ENCODE data around the gene WDFY3. TPM values are rescaled to one million over a fixed set of nuclear protein-coding genes. Genes with fewer than 3 reads are reported as not detected.

WDFY3 gene
- total and polyA plus RNA-seq, 9 of the 15 experiments (the other 6 are each of a cell fraction or from before 2014, with no cell fraction given): 0.58 to 13.5 (median 9.4) TPM

DNA sequence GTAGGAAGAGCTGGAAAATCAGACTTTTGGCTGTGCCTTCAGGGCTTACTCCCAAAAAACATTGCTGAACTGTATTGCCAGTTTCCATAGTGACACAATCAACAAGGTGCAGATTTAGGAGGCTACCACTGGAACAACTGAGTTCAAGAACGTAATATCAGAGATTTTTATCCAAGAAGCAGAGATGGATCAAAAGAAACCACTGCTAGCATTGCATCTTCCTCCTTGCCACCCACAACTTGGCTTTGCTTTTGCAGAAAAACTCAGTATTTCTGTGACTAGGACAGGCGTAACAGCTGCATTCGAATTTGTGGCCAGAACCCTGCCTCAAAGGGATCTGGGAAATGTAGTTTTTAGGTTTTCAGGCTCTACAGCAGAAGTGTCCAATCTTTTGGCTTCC lies 27.8 kb upstream of the WDFY3 start (continued):
- TF ChIP-seq, protein P1, sequence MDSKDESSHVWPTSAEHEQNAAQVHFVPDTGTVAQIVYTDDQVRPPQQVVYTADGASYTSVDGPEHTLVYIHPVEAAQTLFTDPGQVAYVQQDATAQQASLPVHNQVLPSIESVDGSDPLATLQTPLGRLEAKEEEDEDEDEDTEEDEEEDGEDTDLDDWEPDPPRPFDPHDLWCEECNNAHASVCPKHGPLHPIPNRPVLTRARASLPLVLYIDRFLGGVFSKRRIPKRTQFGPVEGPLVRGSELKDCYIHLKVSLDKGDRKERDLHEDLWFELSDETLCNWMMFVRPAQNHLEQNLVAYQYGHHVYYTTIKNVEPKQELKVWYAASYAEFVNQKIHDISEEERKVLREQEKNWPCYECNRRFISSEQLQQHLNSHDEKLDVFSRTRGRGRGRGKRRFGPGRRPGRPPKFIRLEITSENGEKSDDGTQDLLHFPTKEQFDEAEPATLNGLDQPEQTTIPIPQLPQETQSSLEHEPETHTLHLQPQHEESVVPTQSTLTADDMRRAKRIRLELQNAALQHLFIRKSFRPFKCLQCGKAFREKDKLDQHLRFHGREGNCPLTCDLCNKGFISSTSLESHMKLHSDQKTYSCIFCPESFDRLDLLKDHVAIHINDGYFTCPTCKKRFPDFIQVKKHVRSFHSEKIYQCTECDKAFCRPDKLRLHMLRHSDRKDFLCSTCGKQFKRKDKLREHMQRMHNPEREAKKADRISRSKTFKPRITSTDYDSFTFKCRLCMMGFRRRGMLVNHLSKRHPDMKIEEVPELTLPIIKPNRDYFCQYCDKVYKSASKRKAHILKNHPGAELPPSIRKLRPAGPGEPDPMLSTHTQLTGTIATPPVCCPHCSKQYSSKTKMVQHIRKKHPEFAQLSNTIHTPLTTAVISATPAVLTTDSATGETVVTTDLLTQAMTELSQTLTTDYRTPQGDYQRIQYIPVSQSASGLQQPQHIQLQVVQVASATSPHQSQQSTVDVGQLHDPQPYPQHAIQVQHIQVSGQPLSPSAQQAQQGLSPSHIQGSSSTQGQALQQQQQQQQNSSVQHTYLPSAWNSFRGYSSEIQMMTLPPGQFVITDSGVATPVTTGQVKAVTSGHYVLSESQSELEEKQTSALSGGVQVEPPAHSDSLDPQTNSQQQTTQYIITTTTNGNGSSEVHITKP (IDR thresholded peaks at IDR 0.05; ENCODE audit: partially characterized antibody): peak; percentile 68
- TF ChIP-seq, protein P2, sequence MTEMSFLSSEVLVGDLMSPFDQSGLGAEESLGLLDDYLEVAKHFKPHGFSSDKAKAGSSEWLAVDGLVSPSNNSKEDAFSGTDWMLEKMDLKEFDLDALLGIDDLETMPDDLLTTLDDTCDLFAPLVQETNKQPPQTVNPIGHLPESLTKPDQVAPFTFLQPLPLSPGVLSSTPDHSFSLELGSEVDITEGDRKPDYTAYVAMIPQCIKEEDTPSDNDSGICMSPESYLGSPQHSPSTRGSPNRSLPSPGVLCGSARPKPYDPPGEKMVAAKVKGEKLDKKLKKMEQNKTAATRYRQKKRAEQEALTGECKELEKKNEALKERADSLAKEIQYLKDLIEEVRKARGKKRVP (CRISPR knock-in tag; IDR thresholded peaks at IDR 0.05): no peak
- no peak for TF ChIP-seq POLR3G (IDR thresholded peaks at IDR 0.05; ENCODE audit: extremely low read depth, insufficient read length, insufficient replicate concordance)
- TF ChIP-seq ZNF24 (IDR thresholded peaks at IDR 0.05): no peak
- TF ChIP-seq, protein P3, sequence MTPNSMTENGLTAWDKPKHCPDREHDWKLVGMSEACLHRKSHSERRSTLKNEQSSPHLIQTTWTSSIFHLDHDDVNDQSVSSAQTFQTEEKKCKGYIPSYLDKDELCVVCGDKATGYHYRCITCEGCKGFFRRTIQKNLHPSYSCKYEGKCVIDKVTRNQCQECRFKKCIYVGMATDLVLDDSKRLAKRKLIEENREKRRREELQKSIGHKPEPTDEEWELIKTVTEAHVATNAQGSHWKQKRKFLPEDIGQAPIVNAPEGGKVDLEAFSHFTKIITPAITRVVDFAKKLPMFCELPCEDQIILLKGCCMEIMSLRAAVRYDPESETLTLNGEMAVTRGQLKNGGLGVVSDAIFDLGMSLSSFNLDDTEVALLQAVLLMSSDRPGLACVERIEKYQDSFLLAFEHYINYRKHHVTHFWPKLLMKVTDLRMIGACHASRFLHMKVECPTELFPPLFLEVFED (CRISPR knock-in tag; conservative IDR thresholded peaks at IDR 0.05): no peak
- no peak for TF ChIP-seq ZNF253 (CRISPR knock-in tag; conservative IDR thresholded peaks at IDR 0.05)
- no peak for TF ChIP-seq CBFA2T2 (conservative IDR thresholded peaks at IDR 0.05)
- no peak for TF ChIP-seq KLF16 (IDR thresholded peaks at IDR 0.05)
- peak; percentile 60; the same call in 1 of the 2 replicates for TF ChIP-seq ZNF143 (CRISPR knock-in tag; IDR thresholded peaks at IDR 0.05)
- no peak for TF ChIP-seq ZNF282 (CRISPR knock-in tag; IDR thresholded peaks at IDR 0.05)
- TF ChIP-seq, protein P4, sequence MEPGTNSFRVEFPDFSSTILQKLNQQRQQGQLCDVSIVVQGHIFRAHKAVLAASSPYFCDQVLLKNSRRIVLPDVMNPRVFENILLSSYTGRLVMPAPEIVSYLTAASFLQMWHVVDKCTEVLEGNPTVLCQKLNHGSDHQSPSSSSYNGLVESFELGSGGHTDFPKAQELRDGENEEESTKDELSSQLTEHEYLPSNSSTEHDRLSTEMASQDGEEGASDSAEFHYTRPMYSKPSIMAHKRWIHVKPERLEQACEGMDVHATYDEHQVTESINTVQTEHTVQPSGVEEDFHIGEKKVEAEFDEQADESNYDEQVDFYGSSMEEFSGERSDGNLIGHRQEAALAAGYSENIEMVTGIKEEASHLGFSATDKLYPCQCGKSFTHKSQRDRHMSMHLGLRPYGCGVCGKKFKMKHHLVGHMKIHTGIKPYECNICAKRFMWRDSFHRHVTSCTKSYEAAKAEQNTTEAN (CRISPR knock-in tag; IDR thresholded peaks at IDR 0.05): no peak
- TF ChIP-seq HCFC1 (IDR thresholded peaks at IDR 0.05; ENCODE audit: low read depth, low read length): peak; percentile 63
- no peak for TF ChIP-seq SETDB1 (IDR thresholded peaks at IDR 0.05; ENCODE audit: low read length)
- no peak for TF ChIP-seq ZNF431 (CRISPR knock-in tag; IDR thresholded peaks at IDR 0.05)
- no peak for TF ChIP-seq PTTG1 (tag; IDR thresholded peaks at IDR 0.05; ENCODE audit: low read depth)
- TF ChIP-seq SIN3A (IDR thresholded peaks at IDR 0.05; ENCODE audit: borderline replicate concordance in 2 of 2, control insufficient read depth in 1 of 2, low read depth in 2 of 2, low read length in 2 of 2): no peak
- TF ChIP-seq ZNF134 (CRISPR knock-in tag; conservative IDR thresholded peaks at IDR 0.05): no peak
- no peak for TF ChIP-seq EWSR1 (IDR thresholded peaks at IDR 0.05; ENCODE audit: borderline replicate concordance, low read depth, partially characterized antibody)
